Naive B cell (primary cell): Measurements from ENCODE around the gene HOXB4. TPM values are rescaled to one million over a fixed set of nuclear protein-coding genes. Genes with fewer than 3 reads are reported as not detected.

ENCODE experiments used
- ATAC-seq, 2 donors: fragments of 150-1000 bp; cut with Tn5 transposase; 2 replicates each; pipeline ENCODE4 v1.10.0; 2021; ENCODE audit warnings: low read depth in 2 of 2, mild to moderate bottlenecking in 2 of 2, moderate library complexity in 2 of 2
- DNase-seq: peaks from one replicate; pipeline ENCODE4 v3.0.0; 2022
- H3K27ac Mint-ChIP-seq, 6 donors: one replicate each; pipeline ENCODE4 v1.8.0; 2020 to 2022; ENCODE audit warnings: mild to moderate bottlenecking in 6 of 6, mixed read lengths in 6 of 6, moderate library complexity in 5 of 6, inconsistent platforms in 2 of 6
- H3K27me3 Mint-ChIP-seq, 3 donors: one replicate each; pipeline ENCODE4 v1.8.0; 2021 to 2022; ENCODE audit warnings: mixed read lengths in 3 of 3, mild to moderate bottlenecking in 1 of 3
- H3K36me3 Mint-ChIP-seq, 2 donors: one replicate each; pipeline ENCODE4 v1.8.0; 2020 to 2022; ENCODE audit warnings: mixed read lengths in 2 of 2, inconsistent platforms in 1 of 2, mild to moderate bottlenecking in 1 of 2
- H3K4me1 Mint-ChIP-seq, 3 donors: one replicate each; pipeline ENCODE4 v1.8.0; 2020 to 2022; ENCODE audit warnings: mixed read lengths in 3 of 3, inconsistent platforms in 1 of 3, mild to moderate bottlenecking in 1 of 3, moderate library complexity in 1 of 3
- H3K4me3 Mint-ChIP-seq, 8 donors: one replicate each; pipeline ENCODE4 v1.8.0; 2020 to 2022; ENCODE audit warnings: mild to moderate bottlenecking in 8 of 8, mixed read lengths in 8 of 8, moderate library complexity in 8 of 8, inconsistent platforms in 2 of 8
- H3K9me3 Mint-ChIP-seq, 7 donors: one replicate each; pipeline ENCODE4 v1.8.0; 2020 to 2022; ENCODE audit warnings: mixed read lengths in 7 of 7, mild to moderate bottlenecking in 5 of 7, inconsistent platforms in 2 of 7, moderate library complexity in 1 of 7
- polyA plus RNA-seq, 6 donors: library from polyadenylated mRNA; unstranded; fragments of 300-500 nt; fragmentation: Illumina TruSeq; gene quantifications; one replicate each; pipeline ENCODE4 v1.2.3, GENCODE V29; 2021; ENCODE audit warnings: low read depth in 6 of 6

The HOXB4 gene
- polyA plus RNA-seq, 6 donors from 2014 or later = 0.07 to 0.25 TPM; not detected in 4

- no peak for ATAC-seq
- Mint-ChIP-seq H3K27me3 (peaks cover 50 to 68% (median 51%) of the 10 kb centered on the region in 3 donors), H3K36me3 (no peaks in the 10 kb centered on the region), H3K27ac (no peak overlapping the region), H3K4me3 (no peak overlapping the region), H3K9me3 (no peaks in the 10 kb centered on the region), H3K4me1 (peaks cover 9 to 26% (median 23%) of the 10 kb centered on the region in 3 donors)
- no peak for DNase-seq
Measured at GRCh38 chr17:48551596-48552465, 26.3 kb downstream of the HOXB4 start.

- peaks cover 9 to 30% (median 23%) of the 10 kb centered on the region in 3 donors for H3K4me1 Mint-ChIP-seq
- H3K9me3 Mint-ChIP-seq = no peaks in the 10 kb centered on the region
- peaks cover 50 to 67% (median 51%) of the 10 kb centered on the region in 3 donors for H3K27me3 Mint-ChIP-seq
- ATAC-seq (no peak), DNase-seq (no peak)
- H3K4me3 Mint-ChIP-seq = no peak overlapping the region
- H3K27ac Mint-ChIP-seq = no peak overlapping the region
- no peaks in the 10 kb centered on the region for H3K36me3 Mint-ChIP-seq
Measured at GRCh38 chr17:48551214-48551555, 27.0 kb downstream of the HOXB4 start.

GRCh38 chr17:48550502-48551213 lies 27.5 kb downstream of the HOXB4 start:
- H3K4me3 Mint-ChIP-seq = no peak overlapping the region
- peaks cover 7 to 26% (median 19%) of the 10 kb centered on the region in 3 donors for H3K4me1 Mint-ChIP-seq
- no peak overlapping the region for H3K27ac Mint-ChIP-seq
- peaks cover 50 to 67% (median 55%) of the 10 kb centered on the region in 3 donors for H3K27me3 Mint-ChIP-seq
- DNase-seq (no peak), ATAC-seq (no peak)
- no peaks in the 10 kb centered on the region for H3K36me3 Mint-ChIP-seq
- no peaks in the 10 kb centered on the region for H3K9me3 Mint-ChIP-seq

GRCh38 chr17:48549914-48550501 lies 28.1 kb downstream of the HOXB4 start:
- no peak overlapping the region for H3K4me3 Mint-ChIP-seq
- no peaks in the 10 kb centered on the region for H3K9me3 Mint-ChIP-seq
- ATAC-seq (no peak), DNase-seq (no peak)
- H3K4me1 Mint-ChIP-seq = peaks cover 1 to 21% (median 12%) of the 10 kb centered on the region in 3 donors
- H3K27me3 Mint-ChIP-seq = peaks cover 50 to 68% (median 56%) of the 10 kb centered on the region in 3 donors
- H3K27ac Mint-ChIP-seq = no peak overlapping the region
- H3K36me3 Mint-ChIP-seq = no peaks in the 10 kb centered on the region

- DNase-seq = no peak
Measured at GRCh38 chr17:48549281-48549630, 28.9 kb downstream of the HOXB4 start.

GRCh38 chr17:48548523-48549280 lies 29.4 kb downstream of the HOXB4 start:
- peaks cover 11 to 34% (median 17%) of the 10 kb centered on the region in 3 donors for H3K4me1 Mint-ChIP-seq
- peaks cover 0 to 7% of the 10 kb centered on the region in 2 donors for H3K36me3 Mint-ChIP-seq
- ATAC-seq (no peak), DNase-seq (no peak)
- H3K9me3 Mint-ChIP-seq = no peaks in the 10 kb centered on the region
- no peak overlapping the region for H3K27ac Mint-ChIP-seq
- peaks cover 50 to 68% (median 60%) of the 10 kb centered on the region in 3 donors for H3K27me3 Mint-ChIP-seq
- peak overlapping the region in 7 of 8 donors; percentile 11 to 87 (median 61) for H3K4me3 Mint-ChIP-seq

More at GRCh38 chr17:48549281-48549630, 28.9 kb downstream of the HOXB4 start:
- ATAC-seq = no peak
- Mint-ChIP-seq H3K9me3 (no peaks in the 10 kb centered on the region), H3K4me3 (no peak overlapping the region), H3K36me3 (peaks cover 0 to 1% of the 10 kb centered on the region in 2 donors), H3K27me3 (peaks cover 50 to 68% (median 59%) of the 10 kb centered on the region in 3 donors), H3K27ac (no peak overlapping the region), H3K4me1 (peaks cover 5 to 28% (median 12%) of the 10 kb centered on the region in 3 donors)

- H3K9me3 Mint-ChIP-seq = no peaks in the 10 kb centered on the region
- ATAC-seq = no peak
- DNase-seq = no peak
- H3K36me3 Mint-ChIP-seq = peaks cover 0 to 7% of the 10 kb centered on the region in 2 donors
- H3K27me3 Mint-ChIP-seq = peaks cover 48 to 66% (median 55%) of the 10 kb centered on the region in 3 donors
- peak overlapping the region; percentile 11 to 87 (median 55) for H3K4me3 Mint-ChIP-seq
- H3K4me1 Mint-ChIP-seq = peaks cover 14 to 38% (median 22%) of the 10 kb centered on the region in 3 donors
- H3K27ac Mint-ChIP-seq = peak overlapping the region in 2 of 6 donors; percentile 44 to 71
Measured at GRCh38 chr17:48547808-48548522, 30.2 kb downstream of the HOXB4 start.

GRCh38 chr17:48546924-48547807 lies 31.0 kb downstream of the HOXB4 start:
- no peak for ATAC-seq
- Mint-ChIP-seq H3K36me3 (peaks cover 0 to 11% of the 10 kb centered on the region in 2 donors), H3K9me3 (no peaks in the 10 kb centered on the region), H3K27ac (no peak overlapping the region), H3K4me1 (peaks cover 20 to 45% (median 30%) of the 10 kb centered on the region in 3 donors), H3K4me3 (peak overlapping the region in 6 of 8 donors; percentile 2 to 87 (median 46)), H3K27me3 (peaks cover 50 to 68% (median 59%) of the 10 kb centered on the region in 3 donors)
- DNase-seq = no peak

GRCh38 chr17:48546137-48546923 lies 31.8 kb downstream of the HOXB4 start:
- peak overlapping the region in 1 of 6 donors; percentile 32 for H3K27ac Mint-ChIP-seq
- H3K27me3 Mint-ChIP-seq = peaks cover 58 to 67% (median 59%) of the 10 kb centered on the region in 3 donors
- H3K4me1 Mint-ChIP-seq = peaks cover 25 to 53% (median 39%) of the 10 kb centered on the region in 3 donors
- H3K4me3 Mint-ChIP-seq = peak overlapping the region in 3 of 8 donors; percentile 9 to 29 (median 16)
- H3K36me3 Mint-ChIP-seq = peaks cover 0 to 17% of the 10 kb centered on the region in 2 donors
- DNase-seq (no peak), ATAC-seq (no peak)
- H3K9me3 Mint-ChIP-seq = no peaks in the 10 kb centered on the region

- DNase-seq (no peak), ATAC-seq (no peak)
- H3K9me3 Mint-ChIP-seq = no peaks in the 10 kb centered on the region
- peak overlapping the region in 7 of 8 donors; percentile 32 to 97 (median 96) for H3K4me3 Mint-ChIP-seq
- H3K36me3 Mint-ChIP-seq = peaks cover 0 to 17% of the 10 kb centered on the region in 2 donors
- H3K4me1 Mint-ChIP-seq = peaks cover 29 to 59% (median 45%) of the 10 kb centered on the region in 3 donors
- H3K27ac Mint-ChIP-seq = peak overlapping the region in 2 of 6 donors; percentile 15 to 66
- H3K27me3 Mint-ChIP-seq = peaks cover 64 to 71% (median 64%) of the 10 kb centered on the region in 3 donors
Measured at GRCh38 chr17:48545539-48545938, 32.6 kb downstream of the HOXB4 start.

- no peak for DNase-seq
- Mint-ChIP-seq H3K4me3 (peak within 1 kb of the TSS; percentile 85 to 97 (median 96)), H3K36me3 (peaks cover 4 to 17% of the 10 kb centered on the region in 2 donors), H3K9me3 (no peaks in the 10 kb centered on the region), H3K27me3 (peaks cover 64 to 71% (median 70%) of the 10 kb centered on the region in 3 donors), H3K27ac (peak within 1 kb of the TSS in 4 of 6 donors; percentile 37 to 81 (median 68)), H3K4me1 (peaks cover 29 to 59% (median 45%) of the 10 kb centered on the region in 3 donors)
- no peak for ATAC-seq
Measured at GRCh38 chr17:48545022-48545375, 33.2 kb downstream of the HOXB4 start, which contains the start of gene HOXB2. TSS of gene HOXB2 (minus strand) at chr17:48545109. CDS start at chr17:48544911, 198 bp downstream.
